A549 (cell line): ENCODE measurements around the gene TSEN54. TPM values are rescaled to one million over a fixed set of nuclear protein-coding genes. Genes with fewer than 3 reads are reported as not detected.

ENCODE experiments used
- ATAC-seq, 2 experiments: fragments of 200-7000 bp in 1 of 2; fragments of >200 bp in 1 of 2; cut with Nextera tagmentation in 1 of 2; cut with Tn5 transposase in 1 of 2; 3 replicates each; pipeline versions ENCODE4 v1.8.0 to v1.9.1; 2018 to 2020; ENCODE audit warnings: mild to moderate bottlenecking in 1 of 2, moderate library complexity in 1 of 2
- CTCF ChIA-PET: fragments of 300-600 bp; sonication (Branson Sonifier 250); formaldehyde crosslinking; extraction: SDS; loops from one replicate; lab custom pipeline; 2021; ENCODE audit warnings: antibody characterized with exemption, inconsistent platforms; lab: Yijun Ruan, JAX
- POLR2A ChIA-PET: fragments of 350-600 bp; formaldehyde crosslinking; extraction: SDS; loops from one replicate; lab custom pipeline; 2021; ENCODE audit warnings: antibody characterized with exemption, inconsistent platforms; lab: Yijun Ruan, JAX
- DNase-seq, 2 experiments: peaks; one replicate each; pipeline versions ENCODE4 v3.0.0 to v3.0.0-alpha.2; 2011 to 2016; ENCODE audit warnings: low read depth in 1 of 2, low spot score in 1 of 2
- FAIRE-seq: peaks from 2 replicates; lab custom pipeline; 2011; peaks lifted over from hg19 to GRCh38; lab: Jason Lieb, UNC
- H3K27ac ChIP-seq, 2 experiments: fragments of >200 bp; sonication (Bioruptor Twin); formaldehyde crosslinking; 3 replicates each; pipeline ENCODE4 v1.5.1; 2016 to 2017
- H3K4me1 ChIP-seq: fragments of >200 bp; sonication (Bioruptor Twin); formaldehyde crosslinking; 3 replicates; pipeline ENCODE4 v1.6.1; 2016
- H3K4me2 ChIP-seq: fragments of >200 bp; sonication (Bioruptor Twin); formaldehyde crosslinking; 3 replicates; pipeline ENCODE4 v1.6.1; 2016
- H3K4me3 ChIP-seq: fragments of >200 bp; sonication (Bioruptor Twin); formaldehyde crosslinking; 3 replicates; pipeline ENCODE4 v1.5.1; 2016
- H3K9me3 ChIP-seq: fragments of >200 bp; sonication (Bioruptor Twin); formaldehyde crosslinking; 3 replicates; pipeline ENCODE4 v1.6.1; 2016
- BHLHE40 ChIP-seq: IDR thresholded peaks from 2 replicates; pipeline ENCODE4 v1.6.1; 2012; ENCODE audit warnings: low read depth, low read length, inconsistent platforms
- CBX2 ChIP-seq: fragments of 200-600 bp; sonication (generic); IDR thresholded peaks from 2 replicates; pipeline ENCODE4 v1.6.1; 2016; ENCODE audit warnings: low read depth, mild to moderate bottlenecking, borderline replicate concordance
- CBX8 ChIP-seq: fragments of 200-600 bp; sonication (generic); IDR thresholded peaks from 2 replicates; pipeline ENCODE4 v1.6.1; 2016
- CHD4 ChIP-seq: fragments of 200-600 bp; sonication (generic); IDR thresholded peaks from 2 replicates; pipeline ENCODE4 v1.6.1; 2016; ENCODE audit warnings: antibody characterized with exemption, mild to moderate bottlenecking, borderline replicate concordance
- EHF ChIP-seq: fragments of 250-450 bp; sonication (Bioruptor Pico); IDR thresholded peaks from 2 replicates; pipeline ENCODE4 v1.5.0; 2020; ENCODE audit warnings: mild to moderate bottlenecking
- EHMT2 ChIP-seq: fragments of 200-600 bp; sonication (generic); IDR thresholded peaks from 2 replicates; pipeline ENCODE4 v1.6.1; 2016; ENCODE audit warnings: antibody characterized with exemption, low read depth, mild to moderate bottlenecking, moderate library complexity
- ELK1 ChIP-seq: fragments of 150-350 bp; IDR thresholded peaks from 2 replicates; pipeline ENCODE4 v1.6.1; 2014; ENCODE audit warnings: low read depth, mild to moderate bottlenecking, low read length
- EP300 ChIP-seq, 2 experiments: fragments of >200 bp; sonication (Bioruptor Twin); formaldehyde crosslinking; IDR thresholded peaks; 2 replicates in 1 of 2; 3 replicates in 1 of 2; pipeline ENCODE4 v1.6.1; 2016 to 2017
- ESRRA ChIP-seq: fragments of 150-350 bp; IDR thresholded peaks from 2 replicates; pipeline ENCODE4 v1.6.1; 2014; ENCODE audit warnings: mild to moderate bottlenecking, low read length, borderline replicate concordance
- FOSB ChIP-seq: fragments of 250-450 bp; sonication (Bioruptor Pico); IDR thresholded peaks from 2 replicates; pipeline ENCODE4 v1.5.0; 2020; ENCODE audit warnings: mild to moderate bottlenecking, moderate library complexity
- HOXB13 ChIP-seq: fragments of 250-450 bp; sonication (Bioruptor Pico); IDR thresholded peaks from 2 replicates; pipeline ENCODE4 v1.5.0; 2020; ENCODE audit warnings: low read depth, mild to moderate bottlenecking, moderate library complexity
- JUNB ChIP-seq: fragments of >200 bp; sonication (Bioruptor Twin); formaldehyde crosslinking; IDR thresholded peaks from 2 replicates; pipeline ENCODE4 v1.6.1; 2016
- KDM1A ChIP-seq: fragments of 200-600 bp; sonication (generic); IDR thresholded peaks from 2 replicates; pipeline ENCODE4 v1.6.1; 2016; ENCODE audit warnings: low read depth, mild to moderate bottlenecking
- KDM5A ChIP-seq: fragments of 200-600 bp; sonication (generic); IDR thresholded peaks from 2 replicates; pipeline ENCODE4 v1.6.1; 2016; ENCODE audit warnings: antibody characterized with exemption, mild to moderate bottlenecking
- MAFK ChIP-seq: fragments of 450-650 bp; IDR thresholded peaks from 2 replicates; pipeline ENCODE4 v1.6.1; 2014; ENCODE audit not compliant: partially characterized antibody
- MAZ ChIP-seq: fragments of 150-350 bp; IDR thresholded peaks from 2 replicates; pipeline ENCODE4 v1.6.1; 2014; ENCODE audit warnings: antibody characterized with exemption, low read depth, low read length, borderline replicate concordance
- NFE2L2 ChIP-seq: fragments of 150-350 bp; conservative IDR thresholded peaks from 2 replicates; pipeline ENCODE4 v1.6.1; 2014; ENCODE audit warnings: low read length
- PBX3 ChIP-seq: IDR thresholded peaks from 2 replicates; pipeline ENCODE4 v1.6.1; 2012
- POLR2A ChIP-seq: IDR thresholded peaks from 2 replicates; pipeline ENCODE4 v1.6.1; 2012; ENCODE audit warnings: mild to moderate bottlenecking, low read length
- POLR2AphosphoS2 ChIP-seq: conservative IDR thresholded peaks from 2 replicates; pipeline ENCODE4 v1.6.1; 2012; ENCODE audit warnings: low read length, improper control_type of control experiment, inconsistent platforms
- RNF2 ChIP-seq: fragments of 200-600 bp; sonication (generic); IDR thresholded peaks from 2 replicates; pipeline ENCODE4 v1.6.1; 2016; ENCODE audit warnings: low read depth, mild to moderate bottlenecking, antibody characterized with exemption, moderate library complexity, borderline replicate concordance
- SREBF2 ChIP-seq: fragments of 450-650 bp; IDR thresholded peaks from 2 replicates; pipeline ENCODE4 v1.6.1; 2014; ENCODE audit warnings: mild to moderate bottlenecking, moderate library complexity
- TFCP2L1 ChIP-seq: fragments of 250-450 bp; sonication (Bioruptor Pico); IDR thresholded peaks from 2 replicates; pipeline ENCODE4 v1.5.0; 2021; ENCODE audit warnings: mild to moderate bottlenecking
- TP53 ChIP-seq: fragments of 250-450 bp; sonication (Bioruptor Pico); IDR thresholded peaks from 2 replicates; pipeline ENCODE4 v1.5.0; 2021; ENCODE audit warnings: mild to moderate bottlenecking, moderate library complexity
- ZNF302 ChIP-seq: fragments of 250-450 bp; sonication (Bioruptor Pico); IDR thresholded peaks from 2 replicates; pipeline ENCODE4 v1.9.0; 2021; ENCODE audit warnings: inconsistent platforms, mild to moderate bottlenecking, moderate library complexity
- ZSCAN20 ChIP-seq: fragments of 250-450 bp; sonication (Bioruptor Pico); IDR thresholded peaks from 2 replicates; pipeline ENCODE4 v1.8.0; 2022; ENCODE audit warnings: mild to moderate bottlenecking, moderate library complexity
- WGBS: methylation state at CpG from one replicate; pipeline ENCODE4 v1.1.6; 2017; ENCODE audit errors: missing lambda C conversion rate; 5-methylcytosine and 5-hydroxymethylcytosine counted together
- polyA plus RNA-seq, 4 experiments: library from polyadenylated mRNA; depleted of rRNA in 3 of 4; stranded (reverse); fragments of >200 nt; fragmentation: RNase III in 1 of 4; extraction: RNeasy Plus Mini Kit Qiagen cat#74134 plus additional on column Dnase treatment in 1 of 4; gene quantifications; 2 replicates in 3 of 4; 3 replicates in 1 of 4; pipeline ENCODE4 v1.2.3, GENCODE V29; 2011 to 2017
- TF ChIP-seq, protein P1 (sequence below): fragments of >200 bp; sonication (Bioruptor Twin); formaldehyde crosslinking; IDR thresholded peaks from 3 replicates; pipeline ENCODE4 v1.6.1; 2016

Gene TSEN54
- polyA plus RNA-seq, 2 of the 4 experiments (the other 2 are of a cell fraction) = 24.8 to 38.4 TPM

GRCh38 chr17:75506134-75506533 is 10.2 kb upstream of the TSEN54 start:
- Histone ChIP-seq H3K27ac (no peak overlapping the region), H3K9me3 (no peaks in the 10 kb centered on the region), H3K4me3 (no peak overlapping the region), H3K4me2 (no peak overlapping the region)
- DNase-seq = no peak
- WGBS = 84% methylated on average over 17 of the region's 21 CpGs
- POLR2A ChIA-PET = interaction anchor here (0.6 kb wide), 1 partner anchor 50 kb away, joined by 3 read pairs; no protein-coding TSS in a partner anchor
- no peak for FAIRE-seq
- TF ChIP-seq KDM5A (no peak), RNF2 (no peak), JUNB (no peak), TFCP2L1 (CRISPR knock-in tag) (no peak), ZNF302 (CRISPR knock-in tag) (no peak), EP300 (IDR thresholded peaks at IDR 0.05) (no peak), ZSCAN20 (CRISPR knock-in tag) (no peak), NFE2L2 (no peak), CBX8 (no peak), POLR2A (no peak), KDM1A (no peak), EHF (CRISPR knock-in tag) (no peak), ESRRA (no peak), ELK1 (no peak), HOXB13 (CRISPR knock-in tag) (no peak), MAFK (no peak), CBX2 (no peak), FOSB (no peak), TP53 (no peak)
- TF ChIP-seq, protein P1, sequence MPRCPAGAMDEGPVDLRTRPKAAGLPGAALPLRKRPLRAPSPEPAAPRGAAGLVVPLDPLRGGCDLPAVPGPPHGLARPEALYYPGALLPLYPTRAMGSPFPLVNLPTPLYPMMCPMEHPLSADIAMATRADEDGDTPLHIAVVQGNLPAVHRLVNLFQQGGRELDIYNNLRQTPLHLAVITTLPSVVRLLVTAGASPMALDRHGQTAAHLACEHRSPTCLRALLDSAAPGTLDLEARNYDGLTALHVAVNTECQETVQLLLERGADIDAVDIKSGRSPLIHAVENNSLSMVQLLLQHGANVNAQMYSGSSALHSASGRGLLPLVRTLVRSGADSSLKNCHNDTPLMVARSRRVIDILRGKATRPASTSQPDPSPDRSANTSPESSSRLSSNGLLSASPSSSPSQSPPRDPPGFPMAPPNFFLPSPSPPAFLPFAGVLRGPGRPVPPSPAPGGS = no peak
- TF ChIP-seq, all 56 proteins: peak for 0
- no peak for ATAC-seq
- CTCF ChIA-PET = interaction anchor here (1.9 to 6.4 kb wide), 7 partner anchors 7 to 124 kb away, joined by 4 to 55 read pairs (median 40); partner anchors contain the start of genes LLGL2 and TSEN54
- peaks cover 14% of the 10 kb centered on the region for H3K4me1 ChIP-seq

GRCh38 chr17:75506888-75507287 is 9.4 kb upstream of the TSEN54 start:
- POLR2A ChIA-PET = no interaction called here
- H3K9me3 ChIP-seq = no peaks in the 10 kb centered on the region
- H3K4me1 ChIP-seq = peaks cover 18% of the 10 kb centered on the region
- DNase-seq (no peak), FAIRE-seq (no peak), ATAC-seq (no peak)
- no peak overlapping the region for H3K4me3 ChIP-seq
- CTCF ChIA-PET = interaction anchor here (1.8 to 6.4 kb wide), 5 partner anchors 10 to 66 kb away, joined by 4 to 55 read pairs (median 18); partner anchors contain the start of genes LLGL2 and TSEN54
- WGBS = 91% methylated on average over 20 of the region's 20 CpGs
- no peak overlapping the region for H3K4me2 ChIP-seq
- no peak overlapping the region for H3K27ac ChIP-seq
- TF ChIP-seq TFCP2L1 (CRISPR knock-in tag) = no peak
- TF ChIP-seq BHLHE40 = no peak
- no peak for TF ChIP-seq ZNF302 (CRISPR knock-in tag)
- no peak for TF ChIP-seq POLR2A
- TF ChIP-seq EHF (CRISPR knock-in tag) = no peak
- TF ChIP-seq MAZ = no peak
- TF ChIP-seq PBX3 = no peak
- TF ChIP-seq EHMT2 = no peak
- no peak for TF ChIP-seq POLR2AphosphoS2
- no peak for TF ChIP-seq CHD4
- TF ChIP-seq SREBF2 = no peak
